Stimulated activated CD4-positive, alpha-beta T cell treated with anti-CD3 and anti-CD28 coated beads, Interleukin-4, amount 100 ng/mL, for 24 hours (primary cell): ENCODE results near the gene KCNN2.

Experiments
- DNase-seq: peaks from one replicate; pipeline ENCODE4 v3.0.0-alpha.2; 2020

The KCNN2 gene

DNA sequence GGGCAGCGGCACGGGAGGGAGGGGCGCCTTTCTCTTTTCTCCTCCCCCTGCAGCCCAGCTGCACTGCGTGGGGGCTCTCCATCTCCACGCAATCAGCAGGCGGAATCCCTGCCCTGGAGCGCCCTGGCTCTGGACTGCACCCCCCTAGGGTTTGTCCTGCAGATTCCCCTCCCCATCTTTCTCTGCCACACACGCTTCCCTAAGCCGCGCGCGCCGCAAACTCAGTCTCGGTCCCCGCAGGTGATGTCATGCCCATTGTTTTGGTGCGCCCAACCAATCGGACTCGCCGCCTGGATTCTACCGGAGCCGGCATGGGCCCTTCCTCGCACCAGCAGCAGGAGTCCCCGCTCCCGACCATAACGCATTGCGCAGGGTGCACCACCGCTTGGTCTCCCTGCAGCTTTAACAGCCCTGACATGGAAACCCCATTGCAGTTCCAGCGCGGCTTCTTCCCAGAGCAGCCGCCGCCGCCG, at the start of gene KCNN2:
Gene KCNN2 (plus strand): TSS at position 347 of the 473 bp plus-strand sequence. CDS start 70 bp downstream, at position 417.
- DNase-seq: no peak

DNA sequence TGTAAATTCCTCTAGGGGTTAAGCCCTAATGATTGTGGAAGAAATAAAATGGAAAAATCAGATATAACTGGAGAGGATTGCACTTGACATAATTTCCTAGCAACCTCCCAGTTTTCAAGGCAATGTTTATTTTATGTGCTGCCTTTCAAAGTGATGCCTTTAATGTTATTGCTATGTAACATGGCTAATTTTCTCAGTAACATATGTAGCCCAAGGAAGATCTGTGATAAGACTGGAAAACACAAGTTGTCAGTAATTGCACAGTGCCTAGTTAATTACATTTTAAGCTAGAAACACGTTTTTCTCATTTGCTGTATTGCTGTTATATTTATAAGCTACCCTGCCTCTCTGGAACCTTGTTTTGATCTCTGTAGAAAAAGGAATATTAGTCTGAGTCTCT, 49.2 kb upstream of the KCNN2 start:
- DNase-seq: no peak

DNA sequence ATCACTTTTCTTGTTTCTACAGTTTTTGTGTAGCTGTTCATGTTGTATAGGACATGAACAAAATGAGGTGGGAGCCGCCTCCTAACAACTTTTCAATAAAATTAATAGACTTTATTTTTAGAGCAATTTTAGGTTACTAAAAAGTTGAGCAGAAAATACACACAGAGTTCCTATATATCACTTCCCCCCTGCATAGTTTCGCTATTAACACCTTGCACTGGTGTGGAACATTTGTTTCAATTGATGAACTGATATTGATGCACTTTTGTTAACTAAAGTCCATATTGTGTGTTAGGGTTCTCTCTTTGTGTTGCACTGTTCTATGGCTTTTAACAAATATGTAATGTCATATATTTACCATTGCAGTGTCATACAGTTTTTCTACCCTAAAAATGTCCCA, 47.8 kb upstream of the KCNN2 start:
- no peak for DNase-seq

GRCh38 chr5:114316167-114316566, 45.7 kb upstream of the KCNN2 start:
- DNase-seq: no peak

GRCh38 chr5:114317751-114318150, 44.1 kb upstream of the KCNN2 start:
- DNase-seq: no peak

GRCh38 chr5:114319236-114319635, 42.6 kb upstream of the KCNN2 start:
- DNase-seq: no peak

DNA sequence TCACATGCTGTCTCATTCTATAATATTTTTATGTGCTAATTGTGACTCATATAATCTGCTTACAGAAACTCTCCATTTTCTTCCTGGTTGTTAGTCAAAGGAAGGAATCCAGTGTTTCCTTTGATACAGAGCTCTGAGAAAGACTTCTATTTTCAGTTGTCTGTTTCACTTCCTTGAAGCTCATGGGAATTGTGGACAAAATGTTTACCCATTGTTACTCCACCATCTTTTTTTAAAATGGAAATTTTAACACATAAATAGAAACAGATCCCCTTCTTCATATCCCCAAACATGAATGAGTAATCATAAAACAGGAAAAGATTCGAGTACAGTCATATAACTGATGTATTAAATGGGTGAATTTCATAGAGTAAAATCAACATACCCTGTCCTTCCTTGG, 42.0 kb upstream of the KCNN2 start:
- DNase-seq: no peak

DNA sequence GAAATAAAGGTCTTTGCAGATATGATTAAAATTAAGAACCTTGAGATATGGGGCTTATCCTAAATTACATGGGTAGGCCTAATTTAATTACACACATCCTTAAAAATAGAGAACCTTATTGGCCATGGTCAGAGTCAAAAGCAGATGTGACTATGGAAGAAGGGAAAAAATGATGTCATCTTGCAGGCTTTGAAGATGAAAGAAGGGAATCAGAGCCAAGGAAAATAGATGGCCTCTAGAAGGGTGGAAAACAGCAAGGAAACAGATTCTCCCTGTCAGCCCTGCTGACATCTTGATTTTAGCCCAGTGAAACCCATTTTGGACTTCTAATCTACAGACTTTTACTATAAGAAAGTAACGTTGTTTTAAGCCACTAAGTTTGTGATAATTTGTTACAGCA, 37.6 kb upstream of the KCNN2 start:
- DNase-seq: no peak

DNA sequence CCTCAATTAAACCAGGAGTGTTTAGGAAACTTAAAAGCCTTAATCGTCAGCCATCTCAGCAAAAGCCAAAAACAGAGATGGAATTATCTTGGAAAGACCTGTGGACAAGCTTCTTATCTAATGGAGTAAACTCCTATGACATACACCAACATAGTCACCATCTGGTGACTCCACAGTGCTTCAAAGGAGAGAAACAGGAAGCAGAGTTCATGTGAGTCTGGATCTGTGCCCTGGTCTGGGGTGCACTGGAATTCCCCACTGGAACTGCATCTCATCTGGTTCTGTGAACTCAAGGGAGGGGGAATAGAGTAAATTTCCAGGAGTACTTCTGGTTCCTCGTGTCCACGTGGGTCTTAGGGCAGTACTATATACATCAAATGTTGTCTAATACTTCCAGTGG, 36.3 kb upstream of the KCNN2 start:
- DNase-seq: no peak

GRCh38 chr5:114327474-114327873, 34.4 kb upstream of the KCNN2 start:
- no peak for DNase-seq

DNA sequence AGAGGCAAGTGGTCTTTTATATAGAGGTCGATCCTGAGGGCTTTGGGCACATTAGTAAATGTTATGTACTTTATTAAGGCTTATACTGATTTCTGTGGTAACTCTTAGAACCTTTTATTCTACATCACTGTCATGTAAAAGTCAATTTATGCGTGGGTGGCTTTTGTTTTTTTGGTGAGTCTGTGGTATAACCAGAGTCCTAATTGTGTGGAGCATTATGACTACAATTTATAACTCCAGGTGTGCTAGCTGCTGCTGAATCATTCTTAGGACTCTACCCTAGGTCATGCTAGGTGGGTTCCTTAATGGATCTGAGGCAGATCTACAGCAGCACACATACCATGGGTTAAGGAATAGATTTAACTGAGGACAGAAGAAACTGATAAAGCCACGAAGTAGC, 33.9 kb upstream of the KCNN2 start:
- no peak for DNase-seq

GRCh38 chr5:114330916-114331531, 30.8 kb upstream of the KCNN2 start:
- no peak for DNase-seq

DNA sequence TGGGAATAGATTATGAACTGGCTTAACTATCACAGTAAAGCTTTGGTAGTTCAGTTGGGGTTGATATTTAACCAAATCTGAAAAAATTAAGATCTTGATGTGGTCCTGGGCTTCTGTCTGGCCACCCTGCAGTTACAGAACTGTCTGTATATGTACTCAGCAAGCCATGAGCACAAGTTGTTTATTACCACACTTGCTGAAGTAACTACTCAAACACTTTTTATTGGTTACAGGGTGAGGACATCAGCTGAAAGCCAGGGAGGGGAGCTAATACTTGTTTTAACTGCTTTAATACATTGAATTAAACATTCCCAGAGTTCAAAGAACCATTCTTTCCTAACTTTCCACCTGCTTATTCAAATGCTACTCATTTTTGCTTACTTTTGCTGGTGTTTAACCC, 29.4 kb upstream of the KCNN2 start:
- DNase-seq: no peak

DNA sequence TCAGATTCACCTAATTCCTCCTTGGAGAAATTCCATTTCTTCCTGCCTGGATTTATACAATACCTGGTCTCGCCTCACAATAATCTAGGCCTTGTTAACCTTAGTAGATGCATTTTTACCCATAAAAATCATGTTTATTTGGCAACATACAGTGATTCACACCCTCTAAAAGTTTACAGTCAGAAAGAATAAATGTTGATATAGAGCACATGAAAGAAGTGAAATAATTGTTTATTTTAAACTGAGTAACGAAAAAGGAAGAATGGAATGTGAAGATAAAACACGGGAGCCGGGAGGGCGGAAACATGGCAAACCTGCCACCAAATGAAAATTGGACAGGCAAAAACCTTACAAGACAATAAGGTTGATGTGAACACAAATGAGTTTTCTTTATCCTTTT, 28.9 kb upstream of the KCNN2 start:
- DNase-seq: no peak

DNA sequence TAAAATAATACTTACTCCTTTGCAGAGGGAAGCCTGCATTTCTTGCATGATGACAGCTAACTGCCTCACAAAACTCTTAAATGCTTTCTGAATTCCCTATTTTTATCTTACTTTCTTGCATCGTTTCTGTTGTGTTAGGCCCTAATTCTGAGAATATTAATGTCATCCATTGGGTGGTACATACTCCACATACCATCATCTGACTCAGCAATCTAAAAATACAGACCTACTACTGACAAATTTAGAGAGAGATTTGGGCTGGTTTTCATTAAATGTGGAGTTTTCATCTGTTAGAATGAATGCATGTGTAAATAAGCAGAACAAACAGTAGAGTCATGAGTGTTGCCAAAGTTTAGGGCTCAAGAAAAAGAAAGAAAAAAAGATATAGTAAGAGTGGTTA, 26.5 kb upstream of the KCNN2 start:
- no peak for DNase-seq

DNA sequence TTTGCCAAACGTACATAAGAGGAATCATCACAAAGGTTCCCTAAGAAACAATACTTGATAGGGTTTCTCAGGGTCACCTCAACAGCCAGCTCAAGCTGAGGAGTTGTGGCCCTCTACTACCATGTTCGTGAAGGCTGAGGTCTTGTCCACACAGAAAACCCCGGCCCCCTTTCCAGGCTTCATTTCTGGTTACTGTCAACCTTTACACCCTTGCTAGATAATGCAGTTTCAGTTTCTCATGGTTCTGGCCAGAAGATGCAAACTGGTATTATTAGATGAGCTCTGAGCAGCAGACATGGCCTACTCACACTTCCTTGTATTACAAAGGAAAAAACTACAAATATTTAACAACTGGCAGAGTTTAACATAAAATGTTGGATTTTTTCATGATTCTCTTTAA, 22.8 kb upstream of the KCNN2 start:
- DNase-seq: no peak

GRCh38 chr5:114346181-114346580, 15.7 kb upstream of the KCNN2 start:
- no peak for DNase-seq

GRCh38 chr5:114355086-114355830, 6.6 kb upstream of the KCNN2 start:
- DNase-seq: no peak

DNA sequence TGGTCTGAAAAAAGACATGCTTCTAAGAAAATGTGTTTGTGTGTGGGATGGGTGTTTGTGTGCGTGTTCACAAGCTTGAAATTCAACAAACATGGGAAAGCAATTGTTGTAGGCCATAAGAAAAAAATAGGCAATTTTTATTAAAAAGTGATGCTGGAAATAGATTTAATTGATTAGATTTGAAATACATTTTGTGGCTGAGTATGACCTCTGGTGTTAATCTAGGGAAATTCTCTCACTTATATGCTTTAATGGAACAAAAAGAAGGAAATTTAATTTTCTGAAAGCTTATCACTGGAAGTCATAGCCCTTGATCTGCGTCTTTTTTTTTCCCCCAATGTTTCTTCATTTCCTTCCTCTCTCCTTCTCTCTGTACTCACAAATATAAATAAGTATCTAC, 3.5 kb upstream of the KCNN2 start:
- DNase-seq: no peak

DNA sequence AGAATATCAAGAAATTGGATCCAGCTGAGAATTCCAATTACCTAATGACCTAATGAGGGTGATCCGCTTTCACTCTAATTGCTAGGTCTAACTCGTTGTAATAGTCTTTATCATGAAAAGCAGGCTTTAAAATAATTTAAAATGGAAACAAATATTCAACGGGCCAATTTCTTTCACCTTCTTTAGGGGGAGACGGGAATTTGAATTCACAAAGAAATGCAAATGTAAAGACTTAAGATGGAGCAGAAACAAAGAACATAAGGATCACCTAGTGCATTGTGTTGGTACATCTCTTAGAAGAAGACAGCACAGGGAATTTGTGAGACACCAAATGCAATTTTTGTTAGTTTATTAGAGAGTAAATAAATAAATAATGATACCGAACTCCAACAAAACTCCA, 1.5 kb upstream of the KCNN2 start:
- DNase-seq: no peak

DNA sequence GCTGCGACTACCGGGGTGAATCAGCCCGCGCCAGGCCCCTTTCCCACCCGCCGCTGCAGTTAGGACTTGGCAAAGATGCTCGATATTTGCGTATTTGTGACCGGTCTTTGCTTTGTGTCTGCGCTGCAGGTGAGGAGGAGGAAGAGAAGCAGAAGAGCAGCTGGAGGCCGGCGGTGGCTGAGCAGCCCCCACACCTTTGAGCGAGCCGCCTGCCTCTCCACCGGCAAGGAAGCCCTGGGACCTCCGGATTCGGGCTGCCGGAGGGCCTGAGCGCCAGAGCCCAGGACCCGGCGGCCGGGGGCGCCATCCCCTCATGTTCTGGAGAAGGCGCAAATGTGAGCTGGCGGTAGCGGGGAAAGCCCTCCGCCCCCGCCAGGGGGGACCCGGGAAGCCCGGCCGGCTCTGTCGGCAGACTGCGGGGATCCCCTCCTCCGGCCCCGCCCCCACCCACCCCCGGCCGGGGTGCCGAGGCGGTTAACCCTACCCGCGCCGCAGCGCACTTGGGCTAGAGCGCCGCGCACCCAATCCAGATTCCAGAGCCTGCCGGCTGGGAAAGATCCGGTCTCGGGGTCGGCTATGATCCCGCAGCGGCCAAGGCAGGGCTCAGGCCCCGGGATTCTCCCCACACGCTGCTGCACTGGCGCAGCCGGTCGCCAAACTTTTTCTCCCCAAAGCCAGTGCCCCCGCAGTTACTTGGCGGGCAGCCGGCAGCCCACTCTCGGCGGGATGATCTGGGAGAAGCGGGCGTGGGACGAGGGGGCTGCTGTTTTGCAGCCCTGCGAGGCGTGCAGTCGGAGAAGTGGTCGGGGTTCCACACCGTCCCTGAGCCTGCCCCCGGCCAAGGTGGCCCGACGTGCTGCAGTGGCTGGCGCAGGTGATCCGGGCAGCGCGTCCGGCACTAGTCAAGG, 800 bp upstream of the KCNN2 start:
- no peak for DNase-seq

DNA sequence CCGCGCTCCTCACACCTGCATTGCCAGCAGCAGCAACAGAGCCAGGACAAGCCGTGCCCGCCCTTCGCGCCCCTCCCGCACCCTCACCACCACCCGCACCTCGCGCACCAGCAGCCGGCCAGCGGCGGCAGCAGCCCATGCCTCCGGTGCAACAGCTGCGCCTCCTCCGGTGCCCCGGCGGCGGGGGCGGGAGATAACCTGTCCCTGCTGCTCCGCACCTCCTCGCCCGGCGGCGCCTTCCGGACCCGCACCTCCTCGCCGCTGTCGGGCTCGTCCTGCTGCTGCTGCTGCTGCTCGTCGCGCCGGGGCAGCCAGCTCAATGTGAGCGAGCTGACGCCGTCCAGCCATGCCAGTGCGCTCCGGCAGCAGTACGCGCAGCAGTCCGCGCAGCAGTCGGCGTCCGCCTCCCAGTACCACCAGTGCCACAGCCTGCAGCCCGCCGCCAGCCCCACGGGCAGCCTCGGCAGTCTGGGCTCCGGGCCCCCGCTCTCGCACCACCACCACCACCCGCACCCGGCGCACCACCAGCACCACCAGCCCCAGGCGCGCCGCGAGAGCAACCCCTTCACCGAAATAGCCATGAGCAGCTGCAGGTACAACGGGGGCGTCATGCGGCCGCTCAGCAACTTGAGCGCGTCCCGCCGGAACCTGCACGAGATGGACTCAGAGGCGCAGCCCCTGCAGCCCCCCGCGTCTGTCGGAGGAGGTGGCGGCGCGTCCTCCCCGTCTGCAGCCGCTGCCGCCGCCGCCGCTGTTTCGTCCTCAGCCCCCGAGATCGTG, 517 bp downstream of the KCNN2 start:
- no peak for DNase-seq
